Muscle of leg (tissue), 11 donors: Measurements from ENCODE around the gene CTAG2. TPM values are rescaled to one million over a fixed set of nuclear protein-coding genes. Genes with fewer than 3 reads are reported as not detected.
"Not testable (repeated sequence)": the region's sequence is repeated elsewhere in the genome, so short reads cannot be mapped to it uniquely, and the experiment has no call there.

Experiments
- DNase-seq: peaks from one replicate; pipeline ENCODE4 v3.0.0; 2013
- H3K27ac ChIP-seq: one replicate; pipeline ENCODE4 v1.5.1; 2013; ENCODE audit warnings: mild to moderate bottlenecking, low read length, control low read depth
- H3K27me3 ChIP-seq: one replicate; pipeline ENCODE4 v1.6.1; 2013; ENCODE audit warnings: low read length; ENCODE audit not compliant: control insufficient read depth, insufficient read depth
- H3K36me3 ChIP-seq: one replicate; pipeline ENCODE4 v1.6.1; 2013; ENCODE audit warnings: low read length; ENCODE audit not compliant: control insufficient read depth, insufficient read depth
- H3K4me1 ChIP-seq: one replicate; pipeline ENCODE4 v1.6.1; 2013; ENCODE audit warnings: low read length; ENCODE audit not compliant: control insufficient read depth, insufficient read depth
- H3K4me3 ChIP-seq: one replicate; pipeline ENCODE4 v1.5.1; 2013; ENCODE audit warnings: low read length, control low read depth
- H3K9me3 ChIP-seq: replicated peaks from 2 replicates; pipeline ENCODE4 v1.6.1; 2013; ENCODE audit warnings: low read depth, low read length; ENCODE audit not compliant: control insufficient read depth
- WGBS: methylation state at CpG from one replicate; pipeline ENCODE4 v1.1.5; 2013; ENCODE audit warnings: missing lambda C conversion rate; ENCODE audit not compliant: insufficient coverage; 5-methylcytosine and 5-hydroxymethylcytosine counted together
- polyA plus RNA-seq, 8 donors: library from polyadenylated mRNA; unstranded; fragments of 120-200 nt; gene quantifications; one replicate each; pipeline versions ENCODE4 v1.2.1 to v1.2.3, GENCODE V29; 2013; ENCODE audit warnings: inconsistent platforms in 1 of 8, low replicate concordance in 1 of 8; ENCODE audit not compliant: insufficient read length in 8 of 8, insufficient read depth in 1 of 8
- total RNA-seq: library from RNA; stranded (reverse); fragments of 120-200 nt; gene quantifications from one replicate; pipeline ENCODE4 v1.2.4, GENCODE V29; 2013

CTAG2 gene
- total and polyA plus RNA-seq, 9 donors = not detected

DNA sequence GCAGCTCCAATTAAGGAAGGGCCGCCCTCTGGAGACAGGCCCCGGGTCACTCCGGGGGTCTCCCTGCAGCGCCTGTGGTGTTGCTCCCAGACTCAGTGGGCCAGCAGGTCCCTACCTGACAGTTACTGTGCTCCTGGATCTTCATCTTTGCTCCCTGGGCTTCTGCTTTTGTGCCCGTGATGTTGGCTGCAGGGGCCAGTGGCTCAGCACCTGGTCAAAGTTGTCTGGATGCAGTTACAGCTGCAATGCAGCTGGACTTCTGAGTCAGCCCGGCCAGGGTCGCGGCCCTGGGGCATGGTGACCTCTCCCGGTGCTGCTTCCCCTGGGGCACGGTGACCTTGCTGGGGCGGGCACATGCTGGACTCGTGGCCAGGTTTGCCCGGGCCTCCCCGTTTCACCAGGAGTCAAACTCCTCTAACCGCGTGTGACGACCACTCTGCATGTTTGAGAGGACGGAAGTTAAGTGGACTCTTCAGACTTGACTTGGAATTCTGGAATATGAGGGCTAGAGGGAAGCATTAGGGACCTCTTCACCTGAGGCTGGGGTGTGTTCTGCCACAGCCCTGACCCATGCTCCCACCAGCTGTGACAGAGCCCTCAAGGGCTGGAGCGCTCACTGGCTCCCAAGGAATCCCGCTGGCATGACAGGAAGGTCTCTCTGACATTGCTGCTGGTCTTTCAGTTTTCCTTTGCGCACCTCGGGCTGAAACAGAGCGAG lies 3.7 kb downstream of the CTAG2 start:
- Histone ChIP-seq H3K27ac (no peak overlapping the region), H3K4me1 (no peaks in the 10 kb centered on the region), H3K9me3 (no peaks in the 10 kb centered on the region), H3K4me3 (no peak overlapping the region), H3K36me3 (no peaks in the 10 kb centered on the region), H3K27me3 (peaks cover 5% of the 10 kb centered on the region)
- WGBS = 68% methylated on average over 18 of the region's 23 CpGs
- DNase-seq = no peak

DNA sequence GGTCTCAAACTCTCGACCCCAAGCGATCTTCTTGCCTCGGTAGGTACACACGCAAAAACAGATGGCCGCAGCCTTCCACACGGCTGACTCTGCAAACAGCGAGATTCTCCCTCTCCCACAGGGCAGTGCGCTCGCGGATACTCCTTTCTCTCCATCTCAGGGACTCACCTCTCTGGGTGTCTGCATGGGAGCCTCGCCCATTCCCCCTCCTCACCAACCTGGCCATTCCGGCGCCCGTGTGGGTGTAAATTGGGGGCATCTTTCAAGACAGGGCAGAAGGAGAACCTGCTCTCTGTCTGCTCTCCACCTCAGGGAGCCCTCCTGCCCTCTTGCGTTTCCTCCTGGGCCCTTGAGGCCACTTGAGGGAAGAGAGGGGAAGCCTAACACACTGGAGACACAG lies 4.4 kb downstream of the CTAG2 start:
- Histone ChIP-seq H3K36me3 (no peaks in the 10 kb centered on the region), H3K27ac (no peak overlapping the region), H3K4me3 (no peak overlapping the region), H3K27me3 (peaks cover 5% of the 10 kb centered on the region), H3K4me1 (no peaks in the 10 kb centered on the region), H3K9me3 (no peaks in the 10 kb centered on the region)
- no peak for DNase-seq
- WGBS = 96% methylated on average over 7 of the region's 15 CpGs

DNA sequence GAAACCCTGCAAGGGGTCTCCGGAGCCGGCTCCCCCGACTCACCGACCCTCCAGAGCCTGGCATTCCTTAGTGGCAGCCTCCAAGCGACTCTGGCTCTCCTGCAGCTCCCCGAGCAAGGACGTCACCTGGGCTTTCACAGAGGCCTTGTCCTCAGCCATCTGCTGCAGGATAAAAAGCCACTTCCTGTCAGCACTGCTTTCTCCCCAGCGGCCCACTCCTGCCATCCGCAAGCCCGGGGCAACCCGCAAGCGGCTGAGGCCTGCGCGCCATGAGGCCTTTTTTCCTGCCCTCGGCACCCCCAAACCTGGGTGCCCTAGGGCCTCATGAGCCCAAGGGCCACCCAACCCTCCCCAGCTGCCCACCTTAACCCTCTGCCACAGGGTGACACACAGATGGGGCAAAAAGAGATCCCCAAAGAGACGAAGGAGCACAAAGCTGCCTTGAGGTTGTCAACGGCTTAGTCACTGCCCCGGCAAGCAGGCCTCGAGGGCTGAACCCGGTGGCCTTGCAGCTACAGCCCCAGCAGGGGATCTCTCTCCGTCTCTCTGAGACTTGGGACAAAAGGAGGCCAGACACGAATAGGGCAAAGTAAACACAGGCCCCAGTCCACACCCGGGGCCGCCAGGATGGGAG lies 7.5 kb downstream of the CTAG2 start:
- H3K36me3 ChIP-seq, DNase-seq, H3K27ac ChIP-seq, H3K4me3 ChIP-seq, H3K4me1 ChIP-seq, H3K27me3 ChIP-seq, H3K9me3 ChIP-seq: not testable (repeated sequence)
- WGBS = no CpG with 5 or more reads among the region's 24 CpGs

GRCh38 chrX:154643708-154644107 lies 9.7 kb downstream of the CTAG2 start:
- not testable (repeated sequence) for H3K27ac ChIP-seq, DNase-seq, H3K4me3 ChIP-seq, H3K9me3 ChIP-seq, H3K36me3 ChIP-seq, H3K27me3 ChIP-seq, H3K4me1 ChIP-seq
- no CpG with 5 or more reads among the region's 31 CpGs for WGBS

- not testable (repeated sequence) for H3K4me3 ChIP-seq, DNase-seq, H3K36me3 ChIP-seq, H3K27me3 ChIP-seq, H3K9me3 ChIP-seq, H3K4me1 ChIP-seq, H3K27ac ChIP-seq
- no CpG with 5 or more reads among the region's 10 CpGs for WGBS
Observed at GRCh38 chrX:154641740-154642139, 11.6 kb downstream of the CTAG2 start.

- H3K4me3 ChIP-seq, H3K36me3 ChIP-seq, H3K27me3 ChIP-seq, H3K9me3 ChIP-seq, H3K27ac ChIP-seq, H3K4me1 ChIP-seq, DNase-seq: not testable (repeated sequence)
- no CpG with 5 or more reads among the region's 11 CpGs for WGBS
Observed at GRCh38 chrX:154633661-154634060, 19.7 kb downstream of the CTAG2 start.

GRCh38 chrX:154630949-154631348 lies 22.4 kb downstream of the CTAG2 start:
- not testable (repeated sequence) for DNase-seq, H3K36me3 ChIP-seq, H3K27ac ChIP-seq, H3K4me3 ChIP-seq, H3K27me3 ChIP-seq, H3K9me3 ChIP-seq, H3K4me1 ChIP-seq
- WGBS = no CpG with 5 or more reads among the region's 11 CpGs

GRCh38 chrX:154628960-154629359 lies 24.4 kb downstream of the CTAG2 start:
- H3K27ac ChIP-seq, H3K36me3 ChIP-seq: not testable (repeated sequence)

DNA sequence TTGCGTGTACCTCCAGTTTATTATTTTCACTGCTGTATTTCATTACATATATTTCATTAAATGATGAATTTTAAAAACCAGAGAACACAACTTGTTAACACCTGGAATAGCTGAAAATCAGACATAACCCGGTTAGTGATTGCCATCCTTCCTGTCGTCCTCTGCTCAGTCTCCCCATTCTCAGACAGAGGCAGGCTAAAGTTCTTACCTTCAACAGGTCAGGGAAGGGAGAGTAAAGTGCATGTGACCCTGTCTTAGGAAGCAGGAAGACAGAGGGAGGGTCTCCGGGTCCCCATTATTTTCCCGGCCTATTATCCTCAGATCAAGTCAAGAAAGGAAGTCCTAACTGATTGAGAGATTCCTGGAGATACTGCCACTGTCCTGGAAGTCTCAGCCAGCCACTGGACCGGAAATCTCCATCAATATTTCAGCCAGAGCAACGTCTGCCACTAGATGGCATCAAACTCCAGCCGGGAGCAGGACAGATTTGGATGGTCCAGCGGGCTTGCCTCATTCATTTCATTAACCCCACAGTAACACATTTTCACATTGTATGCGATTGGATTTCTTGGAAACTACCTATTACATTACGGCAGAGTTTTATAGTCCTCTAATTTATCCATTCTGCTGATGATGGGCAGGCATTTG lies 32.5 kb downstream of the CTAG2 start:
- not testable (repeated sequence) for H3K27me3 ChIP-seq, H3K27ac ChIP-seq, H3K4me1 ChIP-seq, DNase-seq, H3K36me3 ChIP-seq, H3K9me3 ChIP-seq, H3K4me3 ChIP-seq
- no CpG with 5 or more reads among the region's 11 CpGs for WGBS

More at GRCh38 chrX:154628960-154629359, 24.4 kb downstream of the CTAG2 start:
- WGBS = no CpG with 5 or more reads among the region's 5 CpGs
- not testable (repeated sequence) for H3K9me3 ChIP-seq, H3K27me3 ChIP-seq, H3K4me1 ChIP-seq, DNase-seq, H3K4me3 ChIP-seq

DNA sequence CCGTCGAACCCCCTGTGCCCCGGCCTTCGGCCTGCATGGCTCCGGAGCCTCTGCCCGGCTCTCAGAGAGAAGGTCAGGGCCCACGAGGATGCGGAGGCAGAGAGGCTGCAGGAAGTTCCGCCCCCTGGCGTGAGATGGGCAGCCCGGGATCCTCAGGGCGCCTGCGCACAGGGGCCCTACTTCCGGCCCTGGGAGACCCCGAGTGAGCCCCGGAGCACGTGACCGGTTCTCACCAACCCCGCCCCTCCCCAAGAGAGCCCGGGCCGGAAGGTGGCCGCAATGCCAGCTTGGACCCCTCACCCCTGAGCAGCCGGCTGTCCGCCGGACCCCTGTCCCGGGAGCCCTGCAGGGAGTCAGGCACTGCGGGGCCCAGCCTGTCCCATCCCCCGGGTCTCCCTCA lies 34.2 kb downstream of the CTAG2 start, which contains the start of gene CTAG1B:
CTAG1B (minus strand) TSS at position 101 of the 400 bp plus-strand sequence; CDS start at position 37, 64 bp downstream.
- not testable (repeated sequence) for H3K27me3 ChIP-seq, H3K9me3 ChIP-seq, H3K36me3 ChIP-seq, DNase-seq, H3K27ac ChIP-seq, H3K4me3 ChIP-seq, H3K4me1 ChIP-seq
- no CpG with 5 or more reads among the region's 28 CpGs for WGBS
